GM10266 (cell line): Measurements from ENCODE around the gene FNTB.

ENCODE experiments used
- DNase-seq: peaks from one replicate; pipeline ENCODE4 v3.0.0; 2012; ENCODE audit errors: extremely low spot score
- TF ChIP-seq, protein P1 (sequence below): IDR thresholded peaks from 2 replicates; pipeline ENCODE4 v1.5.1; 2012; ENCODE audit warnings: mild to moderate bottlenecking, low read depth; ENCODE audit not compliant: control insufficient read depth, insufficient read depth; ENCODE audit errors: missing control alignments

The FNTB gene

DNA sequence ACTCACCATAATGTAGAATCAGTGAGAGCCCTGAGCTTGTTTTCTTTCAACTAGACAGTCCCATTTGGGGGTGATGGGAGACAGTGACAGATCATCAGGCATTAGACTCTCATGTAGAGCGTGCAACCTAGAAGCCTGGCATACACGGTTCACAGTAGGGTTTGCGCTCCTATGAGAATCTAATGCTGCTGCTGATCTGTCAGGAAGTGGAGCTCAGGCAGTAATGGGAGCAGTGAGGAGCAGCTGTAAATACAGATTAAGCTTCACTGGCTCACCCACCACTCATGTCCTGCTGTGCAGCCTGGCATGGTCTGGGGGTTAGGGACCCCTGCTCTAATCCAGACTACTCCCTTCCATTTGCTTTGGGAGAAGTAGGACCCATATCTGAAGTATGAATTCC lies 55.6 kb downstream of the FNTB start:
- TF ChIP-seq, protein P1, sequence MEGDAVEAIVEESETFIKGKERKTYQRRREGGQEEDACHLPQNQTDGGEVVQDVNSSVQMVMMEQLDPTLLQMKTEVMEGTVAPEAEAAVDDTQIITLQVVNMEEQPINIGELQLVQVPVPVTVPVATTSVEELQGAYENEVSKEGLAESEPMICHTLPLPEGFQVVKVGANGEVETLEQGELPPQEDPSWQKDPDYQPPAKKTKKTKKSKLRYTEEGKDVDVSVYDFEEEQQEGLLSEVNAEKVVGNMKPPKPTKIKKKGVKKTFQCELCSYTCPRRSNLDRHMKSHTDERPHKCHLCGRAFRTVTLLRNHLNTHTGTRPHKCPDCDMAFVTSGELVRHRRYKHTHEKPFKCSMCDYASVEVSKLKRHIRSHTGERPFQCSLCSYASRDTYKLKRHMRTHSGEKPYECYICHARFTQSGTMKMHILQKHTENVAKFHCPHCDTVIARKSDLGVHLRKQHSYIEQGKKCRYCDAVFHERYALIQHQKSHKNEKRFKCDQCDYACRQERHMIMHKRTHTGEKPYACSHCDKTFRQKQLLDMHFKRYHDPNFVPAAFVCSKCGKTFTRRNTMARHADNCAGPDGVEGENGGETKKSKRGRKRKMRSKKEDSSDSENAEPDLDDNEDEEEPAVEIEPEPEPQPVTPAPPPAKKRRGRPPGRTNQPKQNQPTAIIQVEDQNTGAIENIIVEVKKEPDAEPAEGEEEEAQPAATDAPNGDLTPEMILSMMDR, result no peak
- DNase-seq, result no peak

- TF ChIP-seq, protein P1, result no peak
- DNase-seq, result peak; percentile 60
Observed at GRCh38 chr14:65042731-65043372, 56.2 kb downstream of the FNTB start.

DNA sequence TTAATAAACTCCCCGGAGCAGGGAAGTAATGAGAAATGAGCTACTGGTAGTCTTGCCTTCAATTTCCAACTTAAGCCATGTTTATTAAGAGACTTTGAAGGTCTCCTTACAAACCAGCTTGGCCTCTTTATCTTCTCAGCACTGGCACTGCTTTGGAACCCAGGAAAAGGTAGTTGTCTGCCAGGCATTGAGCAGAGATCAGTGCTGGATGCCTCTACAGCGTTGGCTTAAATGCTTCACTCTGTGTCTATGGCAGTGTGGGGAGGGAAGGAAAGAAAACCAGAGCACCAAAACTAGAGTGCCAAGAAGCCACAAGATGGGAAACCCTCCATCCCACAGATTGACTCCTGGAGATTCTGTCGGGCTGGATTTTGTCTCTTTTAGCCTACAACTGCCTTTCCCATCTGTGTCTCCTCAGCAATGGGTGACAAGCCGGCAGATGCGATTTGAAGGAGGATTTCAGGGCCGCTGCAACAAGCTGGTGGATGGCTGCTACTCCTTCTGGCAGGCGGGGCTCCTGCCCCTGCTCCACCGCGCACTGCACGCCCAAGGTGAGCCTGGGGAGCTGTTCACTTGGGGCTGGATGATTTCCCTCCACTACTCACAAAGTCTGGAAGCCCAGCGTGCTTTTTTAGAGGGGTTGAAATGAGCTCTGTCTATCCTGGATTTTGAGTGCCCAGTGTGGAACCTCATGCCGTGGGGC lies 57.3 kb downstream of the FNTB start:
- TF ChIP-seq, protein P1, result no peak
- no peak for DNase-seq

- DNase-seq, result no peak
- TF ChIP-seq, protein P1, result no peak
Observed at GRCh38 chr14:65044596-65044959, 57.9 kb downstream of the FNTB start.

DNA sequence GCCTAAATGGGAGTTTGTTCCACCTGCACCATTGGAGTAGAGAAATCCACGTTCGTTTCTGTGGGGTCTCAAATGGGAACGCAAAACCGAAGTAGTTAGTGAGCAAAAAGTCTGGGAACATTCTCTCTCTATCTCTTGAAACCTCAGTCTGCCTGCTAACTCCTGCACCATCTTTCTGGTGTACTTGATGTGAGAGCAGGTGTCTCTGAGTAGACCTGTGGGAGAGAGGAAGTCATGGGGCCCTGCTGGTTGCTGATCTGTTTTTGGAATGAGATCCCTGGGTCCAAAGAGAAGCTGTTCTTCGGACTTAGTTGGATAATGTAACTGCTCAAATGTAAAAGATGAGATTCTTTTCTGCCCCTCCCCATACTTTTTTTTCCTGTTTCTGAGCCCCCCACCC lies 58.3 kb downstream of the FNTB start:
- TF ChIP-seq, protein P1, result no peak
- DNase-seq, result no peak

- TF ChIP-seq, protein P1, result no peak
- DNase-seq, result no peak
Observed at GRCh38 chr14:65045709-65046108, 59.0 kb downstream of the FNTB start.

DNA sequence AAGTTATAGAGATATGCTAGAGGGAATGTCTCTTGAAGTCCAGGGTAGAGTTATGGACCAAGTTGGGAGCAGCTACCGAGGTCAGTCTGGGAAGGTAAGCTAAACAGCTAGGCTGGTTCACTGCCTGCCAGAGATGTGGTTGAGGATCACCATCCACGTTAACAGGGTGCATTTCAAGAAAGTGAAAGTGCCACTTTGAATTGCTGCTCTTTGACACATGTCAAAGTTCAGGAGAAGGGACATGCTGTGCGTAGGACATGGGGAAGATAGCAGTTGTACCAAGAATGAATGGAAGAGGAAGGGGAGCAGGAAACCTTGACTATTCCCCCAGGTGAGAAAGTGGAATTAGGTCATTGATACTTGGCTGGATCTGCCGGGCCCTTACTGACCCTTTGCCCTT lies 66.1 kb downstream of the FNTB start:
- TF ChIP-seq, protein P1, result no peak
- no peak for DNase-seq
